Endothelial cell of umbilical vein (primary cell): Measurements from ENCODE around the gene PEX7.

Experiments
- FOS ChIP-seq: IDR thresholded peaks from 2 replicates; pipeline ENCODE4 v1.6.1; 2011; ENCODE audit warnings: mild to moderate bottlenecking, low read length, moderate library complexity, borderline replicate concordance; ENCODE audit not compliant: insufficient read depth
- TF ChIP-seq, protein P1 (sequence below), 2 donors: IDR thresholded peaks; 1 replicate in 1 of 2; 2 replicates in 1 of 2; pipeline ENCODE4 v1.5.1; 2011; ENCODE audit warnings: low read length in 2 of 2, mild to moderate bottlenecking in 2 of 2, moderate library complexity in 2 of 2, control low read depth in 1 of 2, inconsistent platforms in 1 of 2, low read depth in 1 of 2; ENCODE audit not compliant: insufficient read depth in 1 of 2; ENCODE audit errors: extremely low read depth in 1 of 2
- TF ChIP-seq, protein P2 (sequence below): IDR thresholded peaks from 2 replicates; pipeline ENCODE4 v1.6.1; 2011; ENCODE audit not compliant: insufficient read depth, insufficient read length

DNA sequence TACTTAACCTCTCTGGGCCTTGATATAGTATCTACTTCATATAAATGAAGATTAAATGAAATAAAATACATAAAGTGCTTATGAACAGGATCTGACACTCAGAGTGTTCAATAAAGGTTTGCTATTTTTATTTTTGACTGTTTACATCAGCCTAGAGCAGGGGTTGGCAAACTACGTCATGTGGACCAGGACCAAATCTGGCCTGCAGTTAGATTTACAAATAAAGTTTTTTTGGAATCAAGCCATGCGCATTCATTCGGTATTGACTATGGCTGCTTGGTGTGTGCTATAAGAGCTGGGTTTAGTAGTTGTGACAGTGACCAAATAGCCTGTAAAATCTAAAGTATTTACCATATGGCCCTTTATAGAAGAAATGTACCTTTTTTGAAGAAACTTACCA is 20.8 kb downstream of the PEX7 start:
- TF ChIP-seq, protein P1, sequence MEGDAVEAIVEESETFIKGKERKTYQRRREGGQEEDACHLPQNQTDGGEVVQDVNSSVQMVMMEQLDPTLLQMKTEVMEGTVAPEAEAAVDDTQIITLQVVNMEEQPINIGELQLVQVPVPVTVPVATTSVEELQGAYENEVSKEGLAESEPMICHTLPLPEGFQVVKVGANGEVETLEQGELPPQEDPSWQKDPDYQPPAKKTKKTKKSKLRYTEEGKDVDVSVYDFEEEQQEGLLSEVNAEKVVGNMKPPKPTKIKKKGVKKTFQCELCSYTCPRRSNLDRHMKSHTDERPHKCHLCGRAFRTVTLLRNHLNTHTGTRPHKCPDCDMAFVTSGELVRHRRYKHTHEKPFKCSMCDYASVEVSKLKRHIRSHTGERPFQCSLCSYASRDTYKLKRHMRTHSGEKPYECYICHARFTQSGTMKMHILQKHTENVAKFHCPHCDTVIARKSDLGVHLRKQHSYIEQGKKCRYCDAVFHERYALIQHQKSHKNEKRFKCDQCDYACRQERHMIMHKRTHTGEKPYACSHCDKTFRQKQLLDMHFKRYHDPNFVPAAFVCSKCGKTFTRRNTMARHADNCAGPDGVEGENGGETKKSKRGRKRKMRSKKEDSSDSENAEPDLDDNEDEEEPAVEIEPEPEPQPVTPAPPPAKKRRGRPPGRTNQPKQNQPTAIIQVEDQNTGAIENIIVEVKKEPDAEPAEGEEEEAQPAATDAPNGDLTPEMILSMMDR (IDR thresholded peaks at IDR 0.05; ENCODE audit: extremely low read depth in 1 of 2, insufficient read depth in 1 of 2, low read depth in 1 of 2, low read length in 2 of 2): no peak
- TF ChIP-seq, protein P2, sequence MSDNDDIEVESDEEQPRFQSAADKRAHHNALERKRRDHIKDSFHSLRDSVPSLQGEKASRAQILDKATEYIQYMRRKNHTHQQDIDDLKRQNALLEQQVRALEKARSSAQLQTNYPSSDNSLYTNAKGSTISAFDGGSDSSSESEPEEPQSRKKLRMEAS: no peak
- TF ChIP-seq FOS: no peak
